Calu3 (cell line): ENCODE measurements around the gene CCNE1. TPM values are rescaled to one million over a fixed set of nuclear protein-coding genes. Genes with fewer than 3 reads are reported as not detected.

ENCODE experiments used
- BruUV-seq: library from RNA; stranded (reverse); fragments of 400-500 nt; replicated peaks from 2 replicates; lab custom pipeline; 2021; lab: Mats Ljungman, UMichigan
- CTCF ChIA-PET: fragments of 300-600 bp; sonication (Branson Sonifier 250); formaldehyde crosslinking; loops from one replicate; lab custom pipeline; 2022; ENCODE audit warnings: antibody characterized with exemption; lab: Charles Lee
- DNase-seq: peaks from one replicate; pipeline ENCODE4 v3.0.0; 2022
- H3K27ac Mint-ChIP-seq: one replicate; pipeline ENCODE4 v1.8.0; 2022; ENCODE audit warnings: mixed read lengths; ENCODE audit not compliant: unreplicated experiment
- H3K27me3 Mint-ChIP-seq: one replicate; pipeline ENCODE4 v1.8.0; 2022; ENCODE audit warnings: mixed read lengths; ENCODE audit not compliant: unreplicated experiment
- H3K36me3 Mint-ChIP-seq: one replicate; pipeline ENCODE4 v1.8.0; 2022; ENCODE audit warnings: mild to moderate bottlenecking, moderate library complexity, mixed read lengths; ENCODE audit not compliant: insufficient read depth, unreplicated experiment
- H3K4me1 Mint-ChIP-seq: one replicate; pipeline ENCODE4 v1.8.0; 2022; ENCODE audit warnings: mild to moderate bottlenecking, low read depth, mixed read lengths; ENCODE audit not compliant: unreplicated experiment
- H3K4me3 Mint-ChIP-seq: one replicate; pipeline ENCODE4 v1.8.0; 2022; ENCODE audit warnings: mild to moderate bottlenecking, low read depth, moderate library complexity, mixed read lengths; ENCODE audit not compliant: unreplicated experiment
- H3K9me3 Mint-ChIP-seq: one replicate; pipeline ENCODE4 v1.8.0; 2022; ENCODE audit warnings: low read depth, mixed read lengths; ENCODE audit not compliant: unreplicated experiment
- CTCF ChIP-seq: fragments of 200-600 bp; IDR thresholded peaks from one replicate; pipeline ENCODE4 v1.8.0; 2022; ENCODE audit warnings: antibody characterized with exemption; ENCODE audit not compliant: unreplicated experiment
- intact Hi-C: fragments of 100-400 bp; cut with micrococcal nuclease; formaldehyde crosslinking; loops from one replicate; pipeline ENCODE4 v1.10.0; 2022; ENCODE audit not compliant: unreplicated experiment
- total RNA-seq: library from RNA; stranded (reverse); gene quantifications from 2 replicates; pipeline ENCODE4 v1.2.3, GENCODE V29; 2022

Gene CCNE1
- total RNA-seq, 1 experiment from 2014 or later, result 15.9 TPM

GRCh38 chr19:29872224-29872731, 60.5 kb downstream of the CCNE1 start:
- Mint-ChIP-seq H3K9me3 (no peaks in the 10 kb centered on the region), H3K4me3 (peak overlapping the region; percentile 47), H3K36me3 (no peaks in the 10 kb centered on the region), H3K27me3 (peaks cover 39% of the 10 kb centered on the region), H3K4me1 (peaks cover 8% of the 10 kb centered on the region), H3K27ac (no peak overlapping the region)
- no peak for TF ChIP-seq CTCF
- CTCF ChIA-PET, result interaction anchor here (0.6 to 2.6 kb wide), 6 partner anchors 37 to 142 kb away, joined by 3 to 16 read pairs (median 5); no protein-coding TSS in a partner anchor
- intact Hi-C loops, result loop anchor here (2.0 kb wide), 1 partner anchor 111 kb away; no protein-coding TSS in a partner anchor
- no peak for DNase-seq
- no TSS peak for BruUV-seq

- Mint-ChIP-seq H3K27ac (no peak overlapping the region), H3K27me3 (peaks cover 39% of the 10 kb centered on the region), H3K4me3 (peak overlapping the region; percentile 47), H3K36me3 (no peaks in the 10 kb centered on the region), H3K4me1 (peaks cover 8% of the 10 kb centered on the region), H3K9me3 (no peaks in the 10 kb centered on the region)
- BruUV-seq, result no TSS peak
- peak; percentile 76 for TF ChIP-seq CTCF
- peak; percentile 66 for DNase-seq
- intact Hi-C loops, result loop anchor here (1.0 to 2.0 kb wide), 2 partner anchors 102 to 112 kb away; no protein-coding TSS in a partner anchor
- CTCF ChIA-PET, result interaction anchor here (0.6 to 2.6 kb wide), 4 partner anchors 102 to 143 kb away, joined by 3 to 16 read pairs (median 5); no protein-coding TSS in a partner anchor
Measured at GRCh38 chr19:29873024-29873800, 61.4 kb downstream of the CCNE1 start.

Other genes with a start within 250 kb of the CCNE1 start
- 72.9 and 77.9 TPM in 2 replicates for gene POP4, start 205.7 kb upstream of the CCNE1 start, total RNA-seq
- gene PLEKHF1, start 146.5 kb upstream of the CCNE1 start, total RNA-seq, result 2.4 and 2.9 TPM in 2 replicates
- 15.4 and 17.5 TPM in 2 replicates for gene C19orf12, start 96.7 kb upstream of the CCNE1 start, total RNA-seq
- gene URI1, start 130.2 kb downstream of the CCNE1 start, total RNA-seq, result 50.6 and 50.9 TPM in 2 replicates